ENCODE measurements around the gene FARP1. TPM values are rescaled to one million over a fixed set of nuclear protein-coding genes. Genes with fewer than 3 reads are reported as not detected.

FARP1 gene
- total RNA-seq, 2 experiments from 2014 or later: 0.55 to 1.9 TPM

GRCh38 chr13:98447881-98448641, 305.2 kb downstream of the FARP1 start:
- no peak overlapping the region for H3K27ac Mint-ChIP-seq

GRCh38 chr13:98448642-98448928, 305.7 kb downstream of the FARP1 start:
- no peaks in the 10 kb centered on the region for H3K27me3 Mint-ChIP-seq
- no peak overlapping the region for H3K4me3 Mint-ChIP-seq
- DNase-seq (no peak), ATAC-seq (ENCODE audit: low read depth) (no peak)
- no peak overlapping the region for H3K27ac Mint-ChIP-seq
- H3K36me3 Mint-ChIP-seq: peaks cover 12% of the 10 kb centered on the region
- H3K9me3 Mint-ChIP-seq: no peaks in the 10 kb centered on the region
- H3K4me1 Mint-ChIP-seq: peaks cover 18% of the 10 kb centered on the region
- POLR2A ChIA-PET: no interaction called here

More at GRCh38 chr13:98447881-98448641, 305.2 kb downstream of the FARP1 start:
- Mint-ChIP-seq H3K36me3 (peaks cover 11% of the 10 kb centered on the region), H3K4me1 (peaks cover 18% of the 10 kb centered on the region), H3K27me3 (no peaks in the 10 kb centered on the region), H3K4me3 (no peak overlapping the region), H3K9me3 (no peaks in the 10 kb centered on the region)
- POLR2A ChIA-PET: no interaction called here
- DNase-seq (no peak), ATAC-seq (ENCODE audit: low read depth) (no peak)

- POLR2A ChIA-PET: no interaction called here
- Mint-ChIP-seq H3K9me3 (no peaks in the 10 kb centered on the region), H3K4me1 (peaks cover 18% of the 10 kb centered on the region), H3K27me3 (no peaks in the 10 kb centered on the region), H3K4me3 (no peak overlapping the region), H3K36me3 (peaks cover 14% of the 10 kb centered on the region), H3K27ac (no peak overlapping the region)
- DNase-seq (no peak), ATAC-seq (ENCODE audit: low read depth) (no peak)
Measured at GRCh38 chr13:98449273-98449672, 306.4 kb downstream of the FARP1 start.

- Mint-ChIP-seq H3K4me3 (no peak overlapping the region), H3K9me3 (no peaks in the 10 kb centered on the region), H3K27ac (no peak overlapping the region), H3K36me3 (peaks cover 14% of the 10 kb centered on the region), H3K27me3 (no peaks in the 10 kb centered on the region), H3K4me1 (peaks cover 16% of the 10 kb centered on the region)
- ATAC-seq (ENCODE audit: low read depth): no peak
- POLR2A ChIA-PET: interaction anchor here (0.8 to 0.9 kb wide), 2 partner anchors 113 to 167 kb away, joined by 3 to 4 read pairs; no protein-coding TSS in a partner anchor
- no peak for DNase-seq
Measured at GRCh38 chr13:98450026-98450425, 307.1 kb downstream of the FARP1 start.

- Mint-ChIP-seq H3K4me1 (peaks cover 11% of the 10 kb centered on the region), H3K9me3 (no peaks in the 10 kb centered on the region), H3K4me3 (no peak overlapping the region), H3K27ac (peak overlapping the region; percentile 44), H3K36me3 (peaks cover 14% of the 10 kb centered on the region), H3K27me3 (no peaks in the 10 kb centered on the region)
- POLR2A ChIA-PET: interaction anchor here (0.8 to 0.9 kb wide), 2 partner anchors 112 to 166 kb away, joined by 3 to 4 read pairs; no protein-coding TSS in a partner anchor
- DNase-seq (no peak), ATAC-seq (ENCODE audit: low read depth) (peak; percentile 56)
Measured at GRCh38 chr13:98450539-98451111, 307.7 kb downstream of the FARP1 start.

GRCh38 chr13:98451676-98452470, 309.0 kb downstream of the FARP1 start:
- no peak for ATAC-seq (ENCODE audit: low read depth)
- Mint-ChIP-seq H3K27ac (peak overlapping the region; percentile 65), H3K36me3 (peaks cover 17% of the 10 kb centered on the region), H3K4me1 (peaks cover 10% of the 10 kb centered on the region), H3K4me3 (no peak overlapping the region), H3K27me3 (no peaks in the 10 kb centered on the region), H3K9me3 (no peaks in the 10 kb centered on the region)
- no peak for DNase-seq
- POLR2A ChIA-PET: no interaction called here

- no peak overlapping the region for H3K27ac Mint-ChIP-seq
- no peaks in the 10 kb centered on the region for H3K9me3 Mint-ChIP-seq
- peaks cover 10% of the 10 kb centered on the region for H3K4me1 Mint-ChIP-seq
- peaks cover 19% of the 10 kb centered on the region for H3K36me3 Mint-ChIP-seq
- no peak for DNase-seq
- POLR2A ChIA-PET: no interaction called here
- no peaks in the 10 kb centered on the region for H3K27me3 Mint-ChIP-seq
- no peak overlapping the region for H3K4me3 Mint-ChIP-seq
- no peak for ATAC-seq (ENCODE audit: low read depth)
Measured at GRCh38 chr13:98452851-98453843, 310.3 kb downstream of the FARP1 start.

- H3K4me3 Mint-ChIP-seq: no peak overlapping the region
- no peaks in the 10 kb centered on the region for H3K9me3 Mint-ChIP-seq
- POLR2A ChIA-PET: interaction anchor here (0.6 kb wide), 1 partner anchor 328 kb away, joined by 3 read pairs; no protein-coding TSS in a partner anchor
- H3K36me3 Mint-ChIP-seq: peaks cover 15% of the 10 kb centered on the region
- peak overlapping the region; percentile 24 for H3K27ac Mint-ChIP-seq
- ATAC-seq (ENCODE audit: low read depth) (no peak), DNase-seq (no peak)
- peaks cover 10% of the 10 kb centered on the region for H3K4me1 Mint-ChIP-seq
- H3K27me3 Mint-ChIP-seq: no peaks in the 10 kb centered on the region
Measured at GRCh38 chr13:98454389-98454881, 311.5 kb downstream of the FARP1 start.

GRCh38 chr13:98456413-98456845, 313.5 kb downstream of the FARP1 start:
- DNase-seq (no peak), ATAC-seq (ENCODE audit: low read depth) (no peak)
- Mint-ChIP-seq H3K4me3 (no peak overlapping the region), H3K27ac (no peak overlapping the region), H3K4me1 (peaks cover 3% of the 10 kb centered on the region), H3K27me3 (no peaks in the 10 kb centered on the region), H3K36me3 (peaks cover 17% of the 10 kb centered on the region), H3K9me3 (no peaks in the 10 kb centered on the region)
- POLR2A ChIA-PET: no interaction called here

- Mint-ChIP-seq H3K4me1 (no peaks in the 10 kb centered on the region), H3K36me3 (peaks cover 15% of the 10 kb centered on the region), H3K27me3 (no peaks in the 10 kb centered on the region), H3K9me3 (no peaks in the 10 kb centered on the region), H3K27ac (no peak overlapping the region), H3K4me3 (no peak overlapping the region)
- POLR2A ChIA-PET: no interaction called here
- ATAC-seq (ENCODE audit: low read depth): no peak
- DNase-seq: no peak
Measured at GRCh38 chr13:98457053-98457452, 314.2 kb downstream of the FARP1 start.

GRCh38 chr13:98458431-98458830, 315.5 kb downstream of the FARP1 start:
- Mint-ChIP-seq H3K36me3 (peaks cover 25% of the 10 kb centered on the region), H3K9me3 (no peaks in the 10 kb centered on the region), H3K4me1 (no peaks in the 10 kb centered on the region), H3K4me3 (no peak overlapping the region), H3K27me3 (no peaks in the 10 kb centered on the region), H3K27ac (no peak overlapping the region)
- POLR2A ChIA-PET: no interaction called here
- DNase-seq (no peak), ATAC-seq (ENCODE audit: low read depth) (no peak)

- DNase-seq (no peak), ATAC-seq (ENCODE audit: low read depth) (no peak)
- Mint-ChIP-seq H3K36me3 (peaks cover 29% of the 10 kb centered on the region), H3K4me3 (no peak overlapping the region), H3K27me3 (no peaks in the 10 kb centered on the region), H3K4me1 (no peaks in the 10 kb centered on the region), H3K9me3 (no peaks in the 10 kb centered on the region), H3K27ac (no peak overlapping the region)
- POLR2A ChIA-PET: interaction anchor here (0.5 kb wide), 1 partner anchor 67 kb away, joined by 3 read pairs; no protein-coding TSS in a partner anchor
Measured at GRCh38 chr13:98459171-98459681, 316.3 kb downstream of the FARP1 start.
